SU-DHL-6 (cell line): ENCODE results near the gene TBX20.
"Not testable (repeated sequence)": the region's sequence is repeated elsewhere in the genome, so short reads cannot be mapped to it uniquely, and the experiment has no call there.

ENCODE experiments used
- H2AFZ ChIP-seq: fragments of 200-600 bp; sonication (generic); 2 replicates; pipeline ENCODE4 v1.6.1; 2014; ENCODE audit warnings: low read depth, mild to moderate bottlenecking, moderate library complexity, mixed read lengths, antibody characterized with exemption, low read length; ENCODE audit not compliant: severe bottlenecking
- H3F3A ChIP-seq: fragments of 200-600 bp; shearing (Covaris generic); 2 replicates; pipeline ENCODE4 v1.6.0; 2016; ENCODE audit warnings: antibody characterized with exemption, mild to moderate bottlenecking; ENCODE audit not compliant: insufficient read depth
- H3K27ac ChIP-seq: fragments of 200-600 bp; sonication (generic); 2 replicates; pipeline ENCODE4 v1.5.1; 2016; ENCODE audit warnings: low read depth, mild to moderate bottlenecking, low read length, moderate library complexity, mixed read lengths
- H3K27me3 ChIP-seq: fragments of 200-600 bp; sonication (generic), shearing (Covaris generic); 2 replicates; pipeline ENCODE4 v1.6.0; 2014; ENCODE audit warnings: mild to moderate bottlenecking, low read length
- H3K36me3 ChIP-seq: fragments of 200-600 bp; sonication (generic); 2 replicates; pipeline ENCODE4 v1.6.1; 2014; ENCODE audit warnings: mild to moderate bottlenecking, low read length, mixed read lengths
- H3K4me2 ChIP-seq: fragments of 300-600, 200-600 bp; shearing (Covaris generic), sonication (generic); 2 replicates; pipeline ENCODE4 v1.6.0; 2014; ENCODE audit warnings: low read length, low read depth, mild to moderate bottlenecking; ENCODE audit not compliant: poor library complexity, severe bottlenecking
- H3K4me3 ChIP-seq: fragments of 200-600 bp; sonication (generic); 2 replicates; pipeline ENCODE4 v1.5.1; 2014; ENCODE audit warnings: antibody characterized with exemption, low read length, mild to moderate bottlenecking, mixed read lengths; ENCODE audit not compliant: insufficient read depth, poor library complexity, severe bottlenecking
- H3K79me2 ChIP-seq: fragments of 200-600 bp; sonication (generic); 2 replicates; pipeline ENCODE4 v1.6.1; 2014; ENCODE audit warnings: mild to moderate bottlenecking, low read length, moderate library complexity; ENCODE audit not compliant: insufficient read depth
- H3K9ac ChIP-seq: fragments of 200-600 bp; sonication (generic); 2 replicates; pipeline ENCODE4 v1.7.0; 2014; ENCODE audit warnings: mild to moderate bottlenecking, low read length
- H3K9me2 ChIP-seq: fragments of 200-600 bp; sonication (generic); replicated peaks from 2 replicates; pipeline ENCODE4 v1.6.1; 2014; ENCODE audit warnings: low read length; ENCODE audit not compliant: insufficient read depth
- H3K9me3 ChIP-seq: fragments of 200-600 bp; sonication (generic); 2 replicates; pipeline ENCODE4 v1.6.1; 2014; ENCODE audit warnings: low read length, mixed read lengths; ENCODE audit not compliant: insufficient read depth
- H4K20me1 ChIP-seq: fragments of 200-600 bp; sonication (generic); 2 replicates; pipeline ENCODE4 v1.6.1; 2014; ENCODE audit warnings: low read depth, mild to moderate bottlenecking, antibody characterized with exemption, low read length, moderate library complexity, mixed read lengths

Gene TBX20

GRCh38 chr7:35216033-35216432 is 37.9 kb downstream of the TBX20 start:
- not testable (repeated sequence) for H3K27me3 ChIP-seq, H3K36me3 ChIP-seq, H3K9me2 ChIP-seq, H3K4me3 ChIP-seq, H2AFZ ChIP-seq, H3K9me3 ChIP-seq, H3K27ac ChIP-seq, H4K20me1 ChIP-seq, H3K4me2 ChIP-seq, H3K79me2 ChIP-seq, H3K9ac ChIP-seq, H3F3A ChIP-seq

- H3K79me2 ChIP-seq, H3K9ac ChIP-seq, H3K9me3 ChIP-seq, H3F3A ChIP-seq, H2AFZ ChIP-seq, H3K27me3 ChIP-seq, H3K4me3 ChIP-seq, H3K9me2 ChIP-seq, H4K20me1 ChIP-seq, H3K27ac ChIP-seq, H3K4me2 ChIP-seq, H3K36me3 ChIP-seq: not testable (repeated sequence)
Observed at GRCh38 chr7:35215063-35215462, 38.8 kb downstream of the TBX20 start.

GRCh38 chr7:35206924-35207323 is 47.0 kb downstream of the TBX20 start:
- H4K20me1 ChIP-seq, H3K9me3 ChIP-seq, H3K9me2 ChIP-seq, H3K9ac ChIP-seq, H3F3A ChIP-seq, H3K4me2 ChIP-seq, H3K4me3 ChIP-seq, H2AFZ ChIP-seq, H3K27me3 ChIP-seq, H3K79me2 ChIP-seq, H3K27ac ChIP-seq, H3K36me3 ChIP-seq: not testable (repeated sequence)

- not testable (repeated sequence) for H3K9me2 ChIP-seq
Observed at GRCh38 chr7:35204850-35205249, 49.0 kb downstream of the TBX20 start.

GRCh38 chr7:35204031-35204430 is 49.9 kb downstream of the TBX20 start:
- not testable (repeated sequence) for H3K79me2 ChIP-seq, H3K27ac ChIP-seq, H4K20me1 ChIP-seq, H3K4me2 ChIP-seq, H3K27me3 ChIP-seq, H3K9me2 ChIP-seq, H3K36me3 ChIP-seq, H3F3A ChIP-seq, H3K9ac ChIP-seq, H3K9me3 ChIP-seq, H2AFZ ChIP-seq, H3K4me3 ChIP-seq

More at GRCh38 chr7:35204850-35205249, 49.0 kb downstream of the TBX20 start:
- not testable (repeated sequence) for H3K9ac ChIP-seq, H3K4me3 ChIP-seq, H2AFZ ChIP-seq, H3K9me3 ChIP-seq, H3K4me2 ChIP-seq, H3K27ac ChIP-seq, H4K20me1 ChIP-seq, H3F3A ChIP-seq, H3K36me3 ChIP-seq, H3K27me3 ChIP-seq, H3K79me2 ChIP-seq

GRCh38 chr7:35202353-35202752 is 51.5 kb downstream of the TBX20 start:
- H3K79me2 ChIP-seq, H3K9ac ChIP-seq, H3K27me3 ChIP-seq, H3K4me3 ChIP-seq, H3K4me2 ChIP-seq, H3K9me2 ChIP-seq, H2AFZ ChIP-seq, H4K20me1 ChIP-seq, H3F3A ChIP-seq, H3K9me3 ChIP-seq, H3K36me3 ChIP-seq, H3K27ac ChIP-seq: not testable (repeated sequence)

- not testable (repeated sequence) for H3K4me3 ChIP-seq, H3K27ac ChIP-seq, H3K9me2 ChIP-seq, H4K20me1 ChIP-seq, H2AFZ ChIP-seq, H3K36me3 ChIP-seq, H3K9ac ChIP-seq, H3K4me2 ChIP-seq, H3F3A ChIP-seq, H3K27me3 ChIP-seq, H3K9me3 ChIP-seq, H3K79me2 ChIP-seq
Observed at GRCh38 chr7:35200170-35200569, 53.7 kb downstream of the TBX20 start.

- not testable (repeated sequence) for H4K20me1 ChIP-seq, H3K4me3 ChIP-seq, H3K9me2 ChIP-seq, H2AFZ ChIP-seq, H3K36me3 ChIP-seq, H3K79me2 ChIP-seq, H3K4me2 ChIP-seq, H3K9ac ChIP-seq, H3K27me3 ChIP-seq, H3K9me3 ChIP-seq, H3K27ac ChIP-seq, H3F3A ChIP-seq
Observed at GRCh38 chr7:35198370-35199140, 55.3 kb downstream of the TBX20 start.
